ENCODE results near the gene F2R.

DNA sequence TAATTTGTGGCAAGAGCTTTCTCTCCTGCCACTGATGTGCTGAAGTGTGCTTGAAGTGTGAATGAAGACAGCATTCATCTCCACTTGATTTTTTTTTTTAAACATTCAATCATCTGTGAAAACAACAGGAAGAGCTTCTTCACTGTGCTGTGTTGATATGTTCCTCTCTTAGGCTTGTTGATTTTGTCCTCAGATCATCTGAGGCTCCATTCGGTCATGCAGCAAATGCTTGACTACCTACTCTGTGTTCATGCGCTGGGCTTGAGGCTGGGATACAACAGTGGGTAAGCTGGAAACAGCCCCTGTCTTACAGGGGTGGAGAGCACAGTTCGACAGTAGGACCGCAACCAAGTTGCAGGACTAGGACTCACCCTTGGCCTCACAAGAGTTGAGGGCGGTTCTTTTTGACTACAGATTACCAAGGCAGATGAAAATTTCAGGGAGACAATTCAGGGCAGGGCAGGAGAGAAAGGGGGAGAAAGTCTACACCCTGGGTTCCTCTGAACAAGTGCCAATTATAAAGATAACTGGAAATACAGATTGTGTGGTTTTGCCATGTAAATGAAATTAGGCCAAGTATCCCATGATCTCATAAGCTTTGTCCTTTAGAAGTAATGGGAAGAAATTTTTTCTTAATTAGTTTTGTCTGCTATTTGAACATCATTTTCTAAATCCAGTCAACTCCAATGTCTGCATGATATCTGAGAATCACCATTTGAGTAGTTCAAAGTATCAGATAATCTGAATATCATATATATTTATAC lies 31.0 kb upstream of the F2R start:
- TF ChIP-seq CTCF (conservative IDR thresholded peaks at IDR 0.05): no peak
- TF ChIP-seq ZFX (IDR thresholded peaks at IDR 0.05): no peak

Measured in C4-2B (cell line).